ENCODE measurements around the gene GAS6. TPM values are rescaled to one million over a fixed set of nuclear protein-coding genes. Genes with fewer than 3 reads are reported as not detected.

GAS6 gene
- total RNA-seq, 1 donor from 2014 or later = 14.8 TPM

GRCh38 chr13:113794086-113794485 is 69.8 kb downstream of the GAS6 start:
- Mint-ChIP-seq H3K27me3 (ENCODE audit: unreplicated experiment) (peaks cover 12% of the 10 kb centered on the region), H3K36me3 (ENCODE audit: unreplicated experiment) (no peaks in the 10 kb centered on the region), H3K27ac (ENCODE audit: unreplicated experiment) (no peak overlapping the region), H3K9me3 (ENCODE audit: unreplicated experiment) (no peaks in the 10 kb centered on the region), H3K4me1 (ENCODE audit: unreplicated experiment) (no peaks in the 10 kb centered on the region), H3K4me3 (ENCODE audit: unreplicated experiment) (no peak overlapping the region)
- no peak for DNase-seq (ENCODE audit: extremely low spot score, unreplicated experiment)
- TF ChIP-seq CTCF (IDR thresholded peaks at IDR 0.05) = no peak

GRCh38 chr13:113793718-113794085 is 70.2 kb downstream of the GAS6 start:
- no peak for DNase-seq (ENCODE audit: extremely low spot score, unreplicated experiment)
- Mint-ChIP-seq H3K27me3 (ENCODE audit: unreplicated experiment) (peaks cover 15% of the 10 kb centered on the region), H3K36me3 (ENCODE audit: unreplicated experiment) (no peaks in the 10 kb centered on the region), H3K9me3 (ENCODE audit: unreplicated experiment) (no peaks in the 10 kb centered on the region), H3K4me1 (ENCODE audit: unreplicated experiment) (no peaks in the 10 kb centered on the region), H3K27ac (ENCODE audit: unreplicated experiment) (no peak overlapping the region), H3K4me3 (ENCODE audit: unreplicated experiment) (no peak overlapping the region)
- TF ChIP-seq CTCF (IDR thresholded peaks at IDR 0.05) = no peak

DNA sequence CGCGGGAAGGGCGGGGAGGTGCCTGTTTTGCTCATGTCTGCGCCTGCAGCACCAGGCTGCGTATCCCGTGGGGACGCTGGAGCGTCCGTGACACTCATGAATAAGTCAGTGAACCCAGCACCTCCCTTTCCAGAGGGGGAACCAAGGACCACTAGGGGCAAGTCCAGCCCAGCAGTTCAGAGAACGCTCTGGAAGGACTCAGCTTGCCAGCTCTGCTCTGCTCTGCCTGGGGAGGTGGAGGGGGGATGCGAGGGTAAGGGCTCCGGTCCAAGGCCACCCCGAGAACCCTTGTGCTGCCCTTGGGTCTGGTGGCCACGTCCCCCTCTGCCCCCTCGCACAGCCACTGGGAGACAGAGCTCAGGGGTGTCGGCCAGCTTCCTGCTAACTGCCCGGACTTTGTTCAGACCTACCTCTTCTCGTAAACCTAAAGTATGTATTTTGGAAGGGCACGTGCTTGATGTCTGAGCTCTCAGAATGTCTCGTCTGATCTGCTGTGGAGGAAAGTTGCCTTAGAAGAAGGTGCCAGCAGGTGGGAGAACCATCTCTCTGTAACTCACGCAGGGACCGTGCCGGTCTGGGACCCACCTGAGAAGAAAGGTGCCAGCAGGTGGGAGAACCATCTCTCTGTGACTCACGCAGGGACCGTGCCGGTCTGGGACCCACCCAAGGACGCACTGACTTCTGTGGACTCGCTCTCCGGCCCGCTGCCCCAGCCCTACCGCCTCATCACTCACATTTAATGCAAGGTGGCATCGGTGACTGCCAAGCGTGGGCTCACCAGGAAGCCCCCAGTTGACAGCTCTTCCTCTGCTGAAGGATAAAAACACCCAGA is 70.8 kb downstream of the GAS6 start:
- no peak overlapping the region for H3K4me3 Mint-ChIP-seq (ENCODE audit: unreplicated experiment)
- H3K4me1 Mint-ChIP-seq (ENCODE audit: unreplicated experiment) = no peaks in the 10 kb centered on the region
- DNase-seq (ENCODE audit: extremely low spot score, unreplicated experiment) = no peak
- H3K27ac Mint-ChIP-seq (ENCODE audit: unreplicated experiment) = no peak overlapping the region
- peaks cover 15% of the 10 kb centered on the region for H3K27me3 Mint-ChIP-seq (ENCODE audit: unreplicated experiment)
- no peaks in the 10 kb centered on the region for H3K36me3 Mint-ChIP-seq (ENCODE audit: unreplicated experiment)
- H3K9me3 Mint-ChIP-seq (ENCODE audit: unreplicated experiment) = no peaks in the 10 kb centered on the region
- TF ChIP-seq CTCF (IDR thresholded peaks at IDR 0.05) = no peak

- Mint-ChIP-seq H3K27me3 (ENCODE audit: unreplicated experiment) (peaks cover 15% of the 10 kb centered on the region), H3K27ac (ENCODE audit: unreplicated experiment) (no peak overlapping the region), H3K4me3 (ENCODE audit: unreplicated experiment) (no peak overlapping the region), H3K4me1 (ENCODE audit: unreplicated experiment) (no peaks in the 10 kb centered on the region), H3K9me3 (ENCODE audit: unreplicated experiment) (no peaks in the 10 kb centered on the region), H3K36me3 (ENCODE audit: unreplicated experiment) (no peaks in the 10 kb centered on the region)
- DNase-seq (ENCODE audit: extremely low spot score, unreplicated experiment) = no peak
- TF ChIP-seq CTCF (IDR thresholded peaks at IDR 0.05) = no peak
Observed at GRCh38 chr13:113792236-113792770, 71.6 kb downstream of the GAS6 start.

DNA sequence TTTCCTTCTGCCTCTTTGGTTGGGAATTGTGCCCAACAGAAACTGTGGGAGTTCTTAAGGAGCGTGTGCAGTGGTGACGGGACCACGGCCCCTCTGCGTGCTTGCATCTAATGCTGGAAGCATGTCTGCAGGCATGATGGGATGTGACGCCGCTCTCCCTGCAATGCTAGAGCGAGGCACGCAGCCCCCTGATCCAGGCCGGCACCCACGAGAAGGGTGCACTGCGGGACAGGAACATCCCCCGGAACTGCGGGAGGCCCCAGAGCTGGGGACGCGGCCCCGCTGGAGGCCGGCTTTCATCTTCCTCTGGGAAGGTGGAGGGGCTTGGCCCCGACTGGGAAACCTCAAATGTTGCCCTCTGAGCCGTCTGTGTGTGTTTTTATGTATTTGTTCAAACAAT is 72.1 kb downstream of the GAS6 start:
- Mint-ChIP-seq H3K4me3 (ENCODE audit: unreplicated experiment) (no peak overlapping the region), H3K27ac (ENCODE audit: unreplicated experiment) (no peak overlapping the region), H3K9me3 (ENCODE audit: unreplicated experiment) (no peaks in the 10 kb centered on the region), H3K36me3 (ENCODE audit: unreplicated experiment) (no peaks in the 10 kb centered on the region), H3K4me1 (ENCODE audit: unreplicated experiment) (no peaks in the 10 kb centered on the region), H3K27me3 (ENCODE audit: unreplicated experiment) (peaks cover 15% of the 10 kb centered on the region)
- no peak for DNase-seq (ENCODE audit: extremely low spot score, unreplicated experiment)
- no peak for TF ChIP-seq CTCF (IDR thresholded peaks at IDR 0.05)
